NCI-H82 treated with DMSO at 0.1 percent for 48 hours (cell line): ENCODE measurements around the gene WNK2.

ENCODE experiments used
- DNase-seq: peaks from one replicate; lab custom pipeline; 2025; ENCODE audit not compliant: unreplicated experiment; lab: John Stamatoyannopoulos, UW

WNK2 gene

GRCh38 chr9:93291536-93292287, 107.8 kb downstream of the WNK2 start:
- no peak for DNase-seq

GRCh38 chr9:93292288-93292615, 108.3 kb downstream of the WNK2 start:
- no peak for DNase-seq

GRCh38 chr9:93292664-93293328, 108.9 kb downstream of the WNK2 start:
- no peak for DNase-seq

GRCh38 chr9:93294011-93294410, 110.1 kb downstream of the WNK2 start:
- no peak for DNase-seq

- DNase-seq = no peak
These were observed 111.1 kb downstream of the WNK2 start for GRCh38 chr9:93295031-93295430.

GRCh38 chr9:93295456-93296076, 111.6 kb downstream of the WNK2 start:
- DNase-seq = no peak

GRCh38 chr9:93296889-93297480, 113.0 kb downstream of the WNK2 start:
- DNase-seq = no peak

- no peak for DNase-seq
These were observed 113.9 kb downstream of the WNK2 start for GRCh38 chr9:93297659-93298497.

GRCh38 chr9:93298498-93299417, 114.8 kb downstream of the WNK2 start:
- no peak for DNase-seq

- DNase-seq = no peak
These were observed 115.7 kb downstream of the WNK2 start for GRCh38 chr9:93299418-93300174.

GRCh38 chr9:93300175-93300572, 116.2 kb downstream of the WNK2 start:
- DNase-seq = no peak

- DNase-seq = no peak
These were observed 116.7 kb downstream of the WNK2 start for GRCh38 chr9:93300585-93301081.

GRCh38 chr9:93301291-93301811, 117.4 kb downstream of the WNK2 start:
- no peak for DNase-seq

GRCh38 chr9:93301911-93302541, 118.1 kb downstream of the WNK2 start:
- DNase-seq = no peak

GRCh38 chr9:93302586-93303257, 118.8 kb downstream of the WNK2 start:
- no peak for DNase-seq

- DNase-seq = no peak
These were observed 119.4 kb downstream of the WNK2 start for GRCh38 chr9:93303258-93303771.

GRCh38 chr9:93303806-93304573, 120.1 kb downstream of the WNK2 start:
- DNase-seq = no peak
